Heart left ventricle (tissue), 13 donors: ENCODE measurements around the gene TCF7L2.

Experiments used
- CTCF ChIP-seq, 12 donors: fragments of 200-600 bp; sonication (generic) in 4 of 12; IDR thresholded peaks; one replicate each; pipeline versions ENCODE4 v1.5.0 to v1.8.0; 2018 to 2022; ENCODE audit warnings: antibody characterized with exemption in 12 of 12, mild to moderate bottlenecking in 5 of 12
- POLR2A ChIP-seq, 2 donors: fragments of 450-650 bp; IDR thresholded peaks; one replicate each; pipeline ENCODE4 v1.6.1; 2017; ENCODE audit warnings: antibody characterized with exemption in 2 of 2, mild to moderate bottlenecking in 2 of 2, moderate library complexity in 2 of 2
- donor health status: ischemic (EF 13 %, LVEDD 7.1; RV severe dilation, severe dysfunction).
- donor health status: DM: no; HTN: yes; CAD: no.
- donor health status: DM: no; HTN: no; CAD: no.
- donor health status: ischemic (EF 25% LVEDD 6.9; RV normal size, moderate dysfunction).
- donor health status: ischemic (EF 25% LVEDD 5.7; RV mildly dilated, moderate dysfunction).
- donor health status: ischemic (EF 35%, LVEDD 5.7; RV mildly dilated, moderate dysfunction).
- donor health status: nonischemic (EF 11% LVEDD 7.7; RV severe dilation, severe dysfunction).
- donor health status: DM: yes; HTN: yes; CAD: no.
- donor health status: PGD.
- donor health status: ischemic (EF 29% LVEDD 5.4; RV normal size, mild dysfunction).
- donor health status: nonischemic (EF 23%, LVEDD 6.1; RV moderate dilation, normal function).

GRCh38 chr10:113158183-113158582 lies 208.1 kb downstream of the TCF7L2 start:
- TF ChIP-seq POLR2A (IDR thresholded peaks at IDR 0.05) = no peak
- TF ChIP-seq CTCF (IDR thresholded peaks at IDR 0.05) = no peak
